Tibial nerve (tissue), 4 donors: ENCODE data around the gene PWWP2A.

Experiments
- CTCF ChIP-seq, 5 experiments: fragments of 200-600 bp in 3 of 5; fragments of 450-650 bp in 2 of 5; sonication (generic) in 3 of 5; IDR thresholded peaks; one replicate each; pipeline ENCODE4 v1.5.1; 2016 to 2019; ENCODE audit warnings: antibody characterized with exemption in 5 of 5, mild to moderate bottlenecking in 3 of 5, moderate library complexity in 2 of 5
- EP300 ChIP-seq, 2 donors: sonication (generic); formaldehyde crosslinking; IDR thresholded peaks; one replicate each; pipeline ENCODE4 v1.6.1; 2017; ENCODE audit warnings: antibody characterized with exemption in 2 of 2, mild to moderate bottlenecking in 1 of 2
- POLR2A ChIP-seq, 2 donors: fragments of 450-650 bp; IDR thresholded peaks; one replicate each; pipeline ENCODE4 v1.6.1; 2017; ENCODE audit warnings: antibody characterized with exemption in 2 of 2, mild to moderate bottlenecking in 2 of 2, moderate library complexity in 2 of 2

- TF ChIP-seq CTCF (IDR thresholded peaks at IDR 0.05): no peak
- no peak for TF ChIP-seq POLR2A (IDR thresholded peaks at IDR 0.05)
- no peak for TF ChIP-seq EP300 (IDR thresholded peaks at IDR 0.05)
Observed at GRCh38 chr5:160134332-160134731, 15.1 kb upstream of the PWWP2A start.
